Colonic mucosa (tissue), 4 donors: Measurements from ENCODE around the gene CAMTA1. TPM values are rescaled to one million over a fixed set of nuclear protein-coding genes. Genes with fewer than 3 reads are reported as not detected.

ENCODE experiments used
- DNase-seq: peaks from one replicate; pipeline ENCODE4 v3.0.0-alpha.2; 2020
- H3K27ac ChIP-seq: fragments of 200-600 bp; one replicate; pipeline ENCODE4 v1.8.0; 2021
- H3K27me3 ChIP-seq: fragments of 200-600 bp; one replicate; pipeline ENCODE4 v1.8.0; 2021
- H3K36me3 ChIP-seq: fragments of 200-600 bp; one replicate; pipeline ENCODE4 v1.8.0; 2021
- H3K4me1 ChIP-seq: fragments of 200-600 bp; one replicate; pipeline ENCODE4 v1.8.0; 2021; ENCODE audit warnings: mild to moderate bottlenecking
- H3K4me3 ChIP-seq: fragments of 200-600 bp; one replicate; pipeline ENCODE4 v1.8.0; 2021
- H3K9ac ChIP-seq, 2 donors: one replicate each; pipeline ENCODE4 v1.7.0; 2013; ENCODE audit warnings: control low read depth in 2 of 2, low read depth in 2 of 2, low read length in 2 of 2
- H3K9me3 ChIP-seq: fragments of 200-600 bp; one replicate; pipeline ENCODE4 v1.8.0; 2021
- CTCF ChIP-seq: fragments of 200-600 bp; IDR thresholded peaks from one replicate; pipeline ENCODE4 v1.8.0; 2022; ENCODE audit warnings: antibody characterized with exemption, mild to moderate bottlenecking
- intact Hi-C: fragments of 100-400 bp; cut with DNase I; formaldehyde crosslinking; loops from one replicate; pipeline ENCODE4 v1.14.1; 2022
- total RNA-seq, 2 donors: library from RNA; stranded (reverse); fragmentation: NEBNext Ultra II Directional in 1 of 2; extraction: Animal tissue kit (Norgen Biotek cat#: 25700) in 1 of 2; gene quantifications; one replicate each; pipeline ENCODE4 v1.2.1, GENCODE V29; 2021
- donor health status: healthy.
- donor health status: DM: no; HTN: no; CAD: no.
- donor health status: DM: no; HTN: no; CAD: no.

CAMTA1 gene
- total RNA-seq, 2 donors from 2014 or later = 76.8 to 92.8 TPM

GRCh38 chr1:7460807-7461206 lies 675.6 kb downstream of the CAMTA1 start:
- Histone ChIP-seq H3K36me3 (no peaks in the 10 kb centered on the region), H3K9me3 (no peaks in the 10 kb centered on the region), H3K4me3 (no peak overlapping the region), H3K27me3 (no peaks in the 10 kb centered on the region), H3K4me1 (no peaks in the 10 kb centered on the region), H3K9ac (no peak overlapping the region), H3K27ac (no peak overlapping the region)
- TF ChIP-seq CTCF = no peak
- no peak for DNase-seq
- intact Hi-C loops = no loop called here

GRCh38 chr1:7462617-7463016 lies 677.4 kb downstream of the CAMTA1 start:
- no peak for DNase-seq
- Histone ChIP-seq H3K9me3 (no peaks in the 10 kb centered on the region), H3K27me3 (no peaks in the 10 kb centered on the region), H3K4me3 (no peak overlapping the region), H3K4me1 (no peaks in the 10 kb centered on the region), H3K27ac (no peak overlapping the region), H3K9ac (no peak overlapping the region), H3K36me3 (no peaks in the 10 kb centered on the region)
- intact Hi-C loops = no loop called here
- no peak for TF ChIP-seq CTCF

GRCh38 chr1:7463526-7463925 lies 678.3 kb downstream of the CAMTA1 start:
- intact Hi-C loops = no loop called here
- TF ChIP-seq CTCF = no peak
- Histone ChIP-seq H3K4me1 (no peaks in the 10 kb centered on the region), H3K27ac (no peak overlapping the region), H3K9ac (no peak overlapping the region), H3K9me3 (no peaks in the 10 kb centered on the region), H3K36me3 (no peaks in the 10 kb centered on the region), H3K4me3 (no peak overlapping the region), H3K27me3 (no peaks in the 10 kb centered on the region)
- no peak for DNase-seq

GRCh38 chr1:7464736-7465135 lies 679.5 kb downstream of the CAMTA1 start:
- H3K27me3 ChIP-seq = no peaks in the 10 kb centered on the region
- H3K9ac ChIP-seq = no peak overlapping the region
- no peaks in the 10 kb centered on the region for H3K9me3 ChIP-seq
- no peaks in the 10 kb centered on the region for H3K36me3 ChIP-seq
- no peak for TF ChIP-seq CTCF
- no peak overlapping the region for H3K27ac ChIP-seq
- H3K4me3 ChIP-seq = no peak overlapping the region
- no peak for DNase-seq
- intact Hi-C loops = no loop called here
- no peaks in the 10 kb centered on the region for H3K4me1 ChIP-seq

GRCh38 chr1:7467476-7468175 lies 682.4 kb downstream of the CAMTA1 start:
- Histone ChIP-seq H3K4me3 (no peak overlapping the region), H3K9me3 (no peaks in the 10 kb centered on the region), H3K27me3 (no peaks in the 10 kb centered on the region), H3K9ac (no peak overlapping the region), H3K36me3 (no peaks in the 10 kb centered on the region), H3K27ac (no peak overlapping the region), H3K4me1 (no peaks in the 10 kb centered on the region)
- intact Hi-C loops = no loop called here
- no peak for TF ChIP-seq CTCF
- no peak for DNase-seq
